GM21423 (cell line): Measurements from ENCODE around the gene SHISA2.

Source experiments
- ATAC-seq: cut with Tn5 transposase; IDR thresholded peaks from one replicate; pipeline ENCODE4 v1.9.1; 2021; ENCODE audit warnings: mild to moderate bottlenecking, moderate library complexity; ENCODE audit not compliant: unreplicated experiment

Gene SHISA2

GRCh38 chr13:26050568-26051230, 1.1 kb downstream of the SHISA2 start:
- ATAC-seq, result no peak

GRCh38 chr13:26048741-26049140, 3.1 kb downstream of the SHISA2 start:
- ATAC-seq, result no peak

GRCh38 chr13:26047040-26047439, 4.8 kb downstream of the SHISA2 start:
- ATAC-seq, result no peak

GRCh38 chr13:26046639-26047038, 5.2 kb downstream of the SHISA2 start:
- no peak for ATAC-seq

GRCh38 chr13:26045142-26045541, 6.7 kb downstream of the SHISA2 start:
- no peak for ATAC-seq

GRCh38 chr13:26042785-26043184, 9.0 kb downstream of the SHISA2 start:
- no peak for ATAC-seq

DNA sequence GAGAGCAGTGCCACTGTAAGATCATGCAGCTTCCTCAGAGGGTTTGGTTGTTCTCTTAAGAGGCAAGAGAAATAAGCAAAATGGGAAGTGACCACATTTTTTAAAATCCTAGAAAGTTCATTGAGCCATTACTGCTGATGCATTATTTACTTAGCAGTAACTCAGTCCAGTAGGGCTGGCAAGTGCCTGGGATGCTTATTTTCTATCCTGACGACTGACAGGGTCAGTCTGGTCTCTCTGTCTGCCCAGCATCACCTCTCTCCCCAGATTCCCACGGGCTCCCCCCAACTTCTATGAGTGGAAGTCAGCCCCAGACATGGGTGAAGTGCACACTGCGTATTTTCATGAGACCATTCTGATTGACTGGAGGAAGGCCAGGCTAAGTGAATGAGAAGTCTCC, 10.4 kb downstream of the SHISA2 start:
- ATAC-seq, result no peak

DNA sequence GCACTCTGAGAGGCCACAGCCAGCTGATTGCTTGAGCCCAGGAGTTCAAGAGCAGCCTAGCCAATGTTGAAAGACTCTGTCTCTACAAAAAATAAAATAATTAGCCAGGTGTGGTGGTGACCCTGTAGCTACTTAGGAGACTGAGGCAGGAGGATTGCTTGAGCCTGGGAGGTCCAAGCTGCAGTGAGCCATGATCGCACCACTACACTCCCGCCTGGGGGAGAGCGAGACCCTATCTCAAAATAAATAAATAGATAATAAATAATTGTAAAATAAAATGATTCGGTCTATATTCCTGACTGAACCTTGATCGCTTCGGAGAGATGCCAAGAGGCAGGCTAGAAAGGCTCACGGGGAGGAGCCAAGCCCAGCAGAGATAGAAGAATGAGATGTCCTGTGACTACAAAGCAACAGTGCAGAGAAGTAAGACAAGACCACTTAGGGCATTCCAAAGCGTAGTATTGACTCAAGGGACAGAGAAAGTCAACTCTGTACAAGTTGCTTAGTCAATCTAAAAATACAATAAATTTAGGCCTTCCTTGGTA, 12.8 kb downstream of the SHISA2 start:
- no peak for ATAC-seq

- ATAC-seq, result no peak
Observed at GRCh38 chr13:26037302-26037701, 14.5 kb downstream of the SHISA2 start.

- ATAC-seq, result no peak
Observed at GRCh38 chr13:26036383-26036782, 15.4 kb downstream of the SHISA2 start.

DNA sequence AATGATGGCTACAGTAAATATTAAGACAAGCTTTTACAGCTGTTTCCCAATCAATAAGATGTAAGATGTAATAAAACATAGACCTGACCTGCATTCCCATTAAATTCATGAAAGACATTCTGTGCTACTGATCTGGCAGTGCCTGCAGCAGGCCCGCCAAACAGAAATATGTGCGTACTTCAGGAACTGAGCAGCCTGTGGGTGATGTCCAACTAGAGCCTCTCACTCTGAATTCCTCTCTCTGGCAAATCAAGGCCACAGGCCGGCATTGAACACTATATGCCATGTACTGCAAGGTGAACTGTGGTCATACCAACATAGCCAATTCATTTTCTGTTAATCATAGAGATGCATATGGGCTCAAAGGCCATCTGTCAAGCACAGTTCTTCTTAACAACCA, 17.8 kb downstream of the SHISA2 start:
- ATAC-seq, result no peak

DNA sequence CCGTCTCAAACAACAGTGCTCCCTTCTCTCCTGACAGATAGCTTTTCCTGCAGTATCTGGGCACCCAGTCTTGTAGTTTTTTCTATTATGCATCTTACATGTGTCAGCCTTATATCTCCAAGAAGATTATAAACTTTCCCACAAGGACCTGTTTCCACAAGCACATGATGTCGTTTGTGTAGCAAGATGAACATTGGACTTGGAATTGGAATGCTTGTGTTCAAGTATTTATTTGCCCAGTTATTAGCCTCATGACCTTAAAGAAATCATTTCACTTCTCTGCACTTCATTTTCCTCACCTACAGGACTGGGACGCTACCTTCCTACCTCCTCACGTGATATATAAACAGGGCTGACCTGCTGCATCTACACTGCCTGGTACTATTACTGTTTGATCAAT, 21.5 kb downstream of the SHISA2 start:
- no peak for ATAC-seq

DNA sequence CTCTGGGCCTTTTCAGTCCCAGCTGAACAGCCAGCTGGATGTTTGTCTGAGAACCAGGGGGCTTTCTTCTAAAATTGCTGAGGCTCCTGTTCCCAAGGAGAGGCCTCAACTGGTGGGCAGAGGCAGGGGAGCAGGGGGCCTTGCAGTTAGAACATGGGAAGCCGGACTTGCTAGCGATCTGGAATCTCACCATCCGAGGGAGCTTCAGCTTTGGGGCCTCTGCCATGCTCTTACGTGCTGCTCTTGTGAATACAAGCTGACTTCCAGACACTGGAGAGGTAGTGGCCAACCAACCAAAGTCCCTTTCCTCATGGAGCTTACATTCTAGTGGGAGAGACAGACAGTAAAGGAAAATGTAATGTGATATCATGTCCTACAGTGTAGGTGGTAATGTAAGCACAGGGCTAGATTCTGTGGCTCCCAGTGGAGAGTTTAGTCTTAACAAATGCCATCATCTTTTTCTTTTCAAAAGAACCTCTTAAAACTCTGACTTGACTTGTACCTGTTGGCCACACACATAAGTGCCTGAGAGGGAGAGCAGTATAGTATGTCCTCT, 22.2 kb downstream of the SHISA2 start:
- ATAC-seq, result no peak

DNA sequence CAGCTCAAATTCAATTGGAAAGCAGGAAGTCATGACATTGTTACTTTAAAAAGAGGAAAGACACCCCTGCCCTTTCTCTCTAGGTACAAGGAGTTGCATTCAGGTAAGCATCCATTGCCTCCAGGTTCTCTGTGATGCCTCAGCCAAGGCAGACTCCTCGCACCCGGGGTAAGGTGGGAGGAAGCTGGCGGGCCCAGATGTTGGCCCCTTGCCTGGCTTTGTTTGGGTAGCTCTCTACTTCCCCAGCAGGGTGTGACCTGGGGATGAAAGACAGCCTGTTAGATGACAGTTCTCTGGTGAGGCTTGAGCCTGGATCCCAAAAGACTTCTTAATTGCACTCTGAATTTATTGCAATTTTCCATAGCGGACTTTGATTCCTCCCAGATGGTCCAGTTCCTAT, 25.6 kb downstream of the SHISA2 start:
- no peak for ATAC-seq

DNA sequence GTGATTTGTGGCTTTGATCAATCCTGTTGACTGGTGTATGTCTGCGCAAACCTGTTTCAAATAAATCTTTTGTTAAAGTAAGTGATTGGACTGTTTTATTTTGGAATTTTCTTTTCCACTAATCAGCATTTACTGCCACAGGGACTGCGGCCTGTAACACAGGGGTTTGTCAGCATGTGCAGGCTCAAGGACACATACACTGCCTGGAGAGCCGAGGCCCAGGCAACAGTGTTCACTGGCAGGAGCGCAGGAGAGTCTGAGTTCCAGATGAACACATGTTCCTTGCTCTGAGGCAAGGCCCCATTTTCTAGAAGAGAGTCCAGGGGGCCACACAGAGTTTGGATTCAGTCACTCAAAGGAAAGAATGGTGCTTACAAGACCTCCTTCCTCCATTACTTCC, 26.0 kb downstream of the SHISA2 start:
- ATAC-seq, result no peak

DNA sequence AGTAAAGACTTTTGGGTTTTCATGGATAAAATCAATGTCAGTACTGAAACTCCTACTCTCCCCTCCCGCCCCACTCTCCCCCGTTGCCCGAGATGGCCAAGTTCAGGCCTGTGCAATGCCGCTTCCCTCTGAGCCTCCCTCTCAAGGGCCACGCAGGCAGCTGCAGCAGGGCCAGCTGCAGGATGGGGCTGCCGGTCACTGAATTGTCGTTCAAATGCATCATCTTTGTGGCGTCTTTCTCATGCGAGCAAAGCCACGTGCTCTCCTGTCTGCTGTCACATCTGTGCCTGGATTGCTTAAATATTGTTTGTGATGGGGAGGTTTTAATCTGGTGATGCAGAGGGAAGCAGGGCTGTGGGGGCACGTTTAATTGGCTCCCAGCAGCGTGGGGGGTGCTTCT, 26.6 kb downstream of the SHISA2 start:
- ATAC-seq, result no peak

- ATAC-seq, result no peak
Observed at GRCh38 chr13:26024558-26024957, 27.3 kb downstream of the SHISA2 start.

DNA sequence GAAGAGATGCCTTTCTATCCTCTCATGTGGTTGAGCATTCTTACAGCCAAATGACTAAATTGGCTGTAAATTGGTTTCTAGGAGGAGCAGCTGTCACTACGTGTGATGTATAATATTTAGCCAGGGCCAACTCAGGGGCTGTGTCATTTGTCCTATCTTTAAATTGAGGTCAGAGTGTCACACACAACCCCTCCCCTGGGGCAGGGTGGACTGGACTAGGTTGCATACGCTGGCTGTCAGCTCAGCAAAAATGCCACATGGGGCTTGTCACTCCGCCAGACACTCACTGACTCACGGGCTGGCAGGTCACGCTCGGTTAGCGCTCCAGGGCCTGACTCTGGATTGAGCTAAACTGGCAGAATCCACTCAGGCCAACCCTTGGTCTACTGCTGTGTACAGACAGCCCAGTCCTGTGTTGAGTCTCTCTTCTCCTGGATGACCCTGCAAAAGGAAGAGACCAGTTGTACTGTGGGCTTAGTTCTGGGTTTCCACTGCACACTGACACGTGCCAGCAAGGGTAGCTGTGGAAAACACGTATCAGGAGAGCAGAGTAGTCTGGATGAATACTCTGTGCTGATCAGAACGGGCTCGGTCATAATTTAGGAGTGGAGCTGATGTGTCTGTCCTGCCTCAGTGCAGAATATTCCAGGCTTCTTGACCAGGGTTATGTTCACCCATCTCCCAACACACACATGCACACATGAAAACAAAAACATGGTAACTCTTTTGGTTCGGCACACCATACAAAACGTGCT, 29.1 kb downstream of the SHISA2 start:
- no peak for ATAC-seq

DNA sequence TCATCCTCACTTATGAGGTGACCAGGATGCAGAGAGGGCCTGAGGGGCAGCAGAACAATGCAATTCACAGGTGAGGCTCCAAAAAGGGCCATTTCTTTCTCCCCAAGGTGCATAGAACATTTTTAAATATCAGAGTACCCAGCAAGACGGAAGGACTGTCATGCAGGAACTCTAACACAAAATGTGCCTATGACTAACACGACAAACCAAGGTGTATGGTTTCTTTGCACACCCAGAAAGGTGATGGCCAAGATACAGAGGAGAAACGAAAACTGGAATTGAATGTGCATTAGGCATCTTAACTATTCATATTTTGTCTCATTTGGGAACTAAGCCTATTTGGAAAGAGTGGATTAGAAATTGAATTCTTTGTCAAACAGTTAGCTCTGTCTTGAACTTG, 29.9 kb downstream of the SHISA2 start:
- ATAC-seq, result no peak

GRCh38 chr13:26021516-26021915, 30.3 kb downstream of the SHISA2 start:
- no peak for ATAC-seq

DNA sequence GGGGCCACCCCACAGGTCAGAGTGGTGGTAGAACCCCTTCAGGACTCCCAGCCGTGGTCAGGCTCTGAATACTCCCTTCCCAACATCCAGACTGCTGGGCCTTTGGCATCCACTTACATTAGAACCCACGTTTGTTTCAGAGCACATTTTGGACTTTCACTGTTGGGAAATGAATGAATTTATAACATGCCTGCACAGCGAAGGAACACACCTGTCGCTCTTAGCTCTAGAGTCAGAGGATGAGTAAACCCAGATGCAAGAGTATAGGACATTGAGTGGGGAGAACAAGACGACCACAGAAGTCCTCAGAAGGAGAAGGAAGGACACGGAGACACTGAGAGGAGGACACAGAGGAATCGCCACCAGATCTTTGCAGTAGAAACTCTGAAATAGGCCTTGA, 30.9 kb downstream of the SHISA2 start:
- ATAC-seq, result no peak
